Measurements from ENCODE around the gene HMGCLL1. TPM values are rescaled to one million over a fixed set of nuclear protein-coding genes. Genes with fewer than 3 reads are reported as not detected.

HMGCLL1 gene
- polyA plus RNA-seq (2011; rRNA removed) (0.15 and 0.33 TPM in 2 replicates), polyA minus RNA-seq (2011; rRNA and poly(A)+ RNA removed) (not detected in 2 replicates)

DNA sequence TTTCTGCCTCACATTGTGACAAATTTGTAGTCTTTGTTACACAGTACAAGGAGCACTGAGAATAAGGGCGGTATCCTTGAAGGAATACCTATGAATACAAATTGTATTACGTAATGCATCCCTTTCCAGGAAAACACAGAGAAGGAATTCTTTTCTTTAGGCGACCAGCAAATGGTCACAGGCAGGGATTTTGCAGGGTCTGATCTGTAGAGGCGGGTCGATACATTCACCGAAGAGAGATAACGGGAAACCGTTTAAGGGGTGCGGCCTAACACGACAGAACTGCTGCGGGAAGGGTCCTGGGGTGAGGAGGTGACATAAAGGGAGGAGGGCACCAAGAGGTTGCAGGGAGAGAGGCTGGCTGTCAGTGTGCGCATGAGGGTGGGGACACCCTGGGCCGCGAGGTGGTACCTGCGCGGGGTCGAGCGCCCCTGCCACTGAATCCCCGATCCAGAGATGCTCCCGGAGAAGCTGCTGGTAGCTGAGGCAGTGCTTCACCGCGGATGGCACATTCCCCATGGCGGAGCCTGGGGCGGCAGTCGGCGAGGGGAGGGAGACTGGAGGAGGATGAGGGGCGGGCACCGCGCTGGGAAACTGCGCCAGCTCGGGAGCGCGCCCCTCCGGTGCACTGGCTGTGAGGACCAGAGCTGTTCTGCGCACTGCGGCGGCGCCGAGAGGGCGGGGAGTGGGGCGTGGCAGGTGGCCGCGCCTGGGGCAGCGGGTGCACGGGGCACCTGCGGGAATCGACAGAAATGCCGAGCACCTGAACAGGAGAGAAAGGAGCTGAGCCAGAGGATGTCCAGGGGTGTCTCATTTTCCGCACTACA, at the start of gene HMGCLL1:
TSS of gene HMGCLL1 (minus strand) at position 656 of the 827 bp plus-strand sequence. CDS start at position 519, 137 bp downstream.
- Histone ChIP-seq H3K27me3 (ENCODE audit: control insufficient read depth, insufficient read depth, low read length) (no peaks in the 10 kb centered on the region), H3K4me3 (ENCODE audit: low read depth, low read length) (peak within 1 kb of the TSS; percentile 55), H3K27ac (ENCODE audit: low read depth, low read length) (no peak within 1 kb of the TSS), H3K9me3 (ENCODE audit: control insufficient read depth, insufficient read depth, low read length) (no peaks in the 10 kb centered on the region; the same call in 1 of the 2 replicates)
- TF ChIP-seq, protein P1, sequence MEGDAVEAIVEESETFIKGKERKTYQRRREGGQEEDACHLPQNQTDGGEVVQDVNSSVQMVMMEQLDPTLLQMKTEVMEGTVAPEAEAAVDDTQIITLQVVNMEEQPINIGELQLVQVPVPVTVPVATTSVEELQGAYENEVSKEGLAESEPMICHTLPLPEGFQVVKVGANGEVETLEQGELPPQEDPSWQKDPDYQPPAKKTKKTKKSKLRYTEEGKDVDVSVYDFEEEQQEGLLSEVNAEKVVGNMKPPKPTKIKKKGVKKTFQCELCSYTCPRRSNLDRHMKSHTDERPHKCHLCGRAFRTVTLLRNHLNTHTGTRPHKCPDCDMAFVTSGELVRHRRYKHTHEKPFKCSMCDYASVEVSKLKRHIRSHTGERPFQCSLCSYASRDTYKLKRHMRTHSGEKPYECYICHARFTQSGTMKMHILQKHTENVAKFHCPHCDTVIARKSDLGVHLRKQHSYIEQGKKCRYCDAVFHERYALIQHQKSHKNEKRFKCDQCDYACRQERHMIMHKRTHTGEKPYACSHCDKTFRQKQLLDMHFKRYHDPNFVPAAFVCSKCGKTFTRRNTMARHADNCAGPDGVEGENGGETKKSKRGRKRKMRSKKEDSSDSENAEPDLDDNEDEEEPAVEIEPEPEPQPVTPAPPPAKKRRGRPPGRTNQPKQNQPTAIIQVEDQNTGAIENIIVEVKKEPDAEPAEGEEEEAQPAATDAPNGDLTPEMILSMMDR (IDR thresholded peaks at IDR 0.05; ENCODE audit: low read depth, low read length): no peak
- DNase-seq (ENCODE audit: low read depth, low spot score): no peak
- POLR2A ChIA-PET: no interaction called here
- CTCF ChIA-PET: interaction anchor here (1.2 to 1.5 kb wide), 2 partner anchors 19 to 133 kb away, joined by 5 read pairs; no protein-coding TSS in a partner anchor

DNA sequence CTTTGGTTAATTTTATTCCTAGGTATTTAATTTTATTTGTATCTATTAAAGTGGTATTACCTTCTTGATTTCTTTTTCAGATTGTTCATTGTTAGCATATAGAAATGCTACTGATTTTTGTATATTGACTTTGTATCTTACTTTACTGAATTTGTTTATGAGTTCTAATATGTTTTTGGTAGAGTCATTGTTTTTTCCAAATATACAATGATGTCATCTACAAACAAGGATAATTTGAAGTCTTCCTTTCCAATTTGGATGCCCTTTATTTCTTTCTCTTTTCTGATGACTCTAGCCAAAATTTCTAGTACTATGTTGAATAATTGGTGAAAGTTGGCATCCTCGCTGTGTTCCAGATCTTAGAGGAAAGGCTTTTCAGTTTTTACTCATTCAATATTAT, 43.0 kb upstream of the HMGCLL1 start:
- Histone ChIP-seq H3K4me3 (ENCODE audit: low read depth, low read length) (no peak overlapping the region), H3K9me3 (ENCODE audit: control insufficient read depth, insufficient read depth, low read length) (no peaks in the 10 kb centered on the region), H3K27me3 (ENCODE audit: control insufficient read depth, insufficient read depth, low read length) (no peaks in the 10 kb centered on the region), H3K27ac (ENCODE audit: low read depth, low read length) (no peak overlapping the region)
- TF ChIP-seq, protein P1 (IDR thresholded peaks at IDR 0.05; ENCODE audit: low read depth, low read length): no peak
- CTCF ChIA-PET: interaction anchor here (0.9 kb wide), 1 partner anchor 320 kb away, joined by 3 read pairs; no protein-coding TSS in a partner anchor
- no peak for DNase-seq (ENCODE audit: low read depth, low spot score)
- POLR2A ChIA-PET: no interaction called here

DNA sequence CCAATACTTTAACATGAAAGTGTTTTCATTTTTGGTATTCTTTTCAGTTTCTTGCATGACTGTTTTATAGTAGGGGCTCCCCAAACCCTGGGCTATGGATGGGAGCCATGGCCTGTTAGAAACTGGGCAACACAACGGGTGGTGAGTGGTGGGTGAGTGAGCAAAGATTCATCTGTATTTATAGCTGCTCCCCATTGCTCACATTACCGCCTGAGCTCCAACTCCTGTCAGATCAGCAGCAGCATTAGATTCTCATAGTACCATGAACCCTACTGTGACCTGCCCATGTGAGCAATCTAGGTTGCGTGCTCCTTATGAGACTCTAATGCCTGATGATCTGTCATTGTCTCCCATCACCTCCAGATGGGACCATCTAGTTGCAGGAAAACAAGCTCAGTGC, 42.3 kb upstream of the HMGCLL1 start:
- Histone ChIP-seq H3K27ac (ENCODE audit: low read depth, low read length) (no peak overlapping the region), H3K4me3 (ENCODE audit: low read depth, low read length) (no peak overlapping the region), H3K27me3 (ENCODE audit: control insufficient read depth, insufficient read depth, low read length) (no peaks in the 10 kb centered on the region), H3K9me3 (ENCODE audit: control insufficient read depth, insufficient read depth, low read length) (no peaks in the 10 kb centered on the region)
- DNase-seq (ENCODE audit: low read depth, low spot score): no peak
- TF ChIP-seq, protein P1 (IDR thresholded peaks at IDR 0.05; ENCODE audit: low read depth, low read length): no peak
- ChIA-PET CTCF (interaction anchor here (0.9 to 1.5 kb wide), 2 partner anchors 320 kb away, joined by 3 read pairs; no protein-coding TSS in a partner anchor), POLR2A (no interaction called here)

DNA sequence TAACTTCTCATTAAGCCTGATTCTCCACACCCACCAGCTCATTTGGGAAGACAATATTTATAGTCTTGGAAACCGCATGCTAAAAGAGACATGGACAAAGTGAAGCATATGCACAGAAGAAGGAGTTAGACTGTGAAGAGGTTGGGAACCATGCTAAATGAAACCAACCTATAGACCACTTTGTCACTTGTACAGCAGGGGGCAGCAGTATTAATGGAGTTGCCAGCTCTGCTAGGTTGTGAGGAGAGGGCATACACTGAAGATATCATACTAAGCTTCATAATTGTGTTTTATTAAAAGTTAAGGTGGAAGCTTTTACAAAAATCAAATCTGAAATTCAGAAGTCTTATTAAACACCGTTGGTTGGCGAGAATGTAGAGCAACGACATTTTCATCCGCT, 38.3 kb upstream of the HMGCLL1 start:
- Histone ChIP-seq H3K27ac (ENCODE audit: low read depth, low read length) (no peak overlapping the region), H3K27me3 (ENCODE audit: control insufficient read depth, insufficient read depth, low read length) (no peaks in the 10 kb centered on the region), H3K4me3 (ENCODE audit: low read depth, low read length) (no peak overlapping the region), H3K9me3 (ENCODE audit: control insufficient read depth, insufficient read depth, low read length) (no peaks in the 10 kb centered on the region)
- TF ChIP-seq, protein P1 (IDR thresholded peaks at IDR 0.05; ENCODE audit: low read depth, low read length): peak; percentile 68
- POLR2A ChIA-PET: no interaction called here
- no peak for DNase-seq (ENCODE audit: low read depth, low spot score)
- CTCF ChIA-PET: interaction anchor here (0.6 to 2.9 kb wide), 23 partner anchors 10 to 355 kb away, joined by 3 to 14 read pairs (median 4); no protein-coding TSS in a partner anchor

DNA sequence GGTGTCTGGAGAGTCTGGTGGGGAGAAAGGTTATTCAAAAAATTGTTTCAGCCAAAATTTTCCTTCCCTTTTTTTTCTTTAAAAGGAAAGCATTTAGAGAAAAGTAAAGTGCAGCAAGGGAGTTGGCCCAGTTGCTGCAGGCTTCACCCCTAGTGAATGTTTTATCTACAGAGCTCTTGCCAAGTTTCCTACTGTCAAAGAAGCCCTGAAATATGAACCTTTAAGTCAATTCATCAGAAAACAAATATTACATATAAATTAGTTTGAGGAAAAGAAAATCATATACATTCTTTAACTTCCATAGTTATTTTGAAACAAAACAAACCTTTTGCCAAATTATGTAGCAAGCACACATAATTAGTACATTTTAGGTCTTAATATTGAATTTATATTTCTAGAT, 25.0 kb upstream of the HMGCLL1 start:
- Histone ChIP-seq H3K9me3 (ENCODE audit: control insufficient read depth, insufficient read depth, low read length) (no peaks in the 10 kb centered on the region), H3K27ac (ENCODE audit: low read depth, low read length) (no peak overlapping the region), H3K4me3 (ENCODE audit: low read depth, low read length) (no peak overlapping the region), H3K27me3 (ENCODE audit: control insufficient read depth, insufficient read depth, low read length) (no peaks in the 10 kb centered on the region)
- TF ChIP-seq, protein P1 (IDR thresholded peaks at IDR 0.05; ENCODE audit: low read depth, low read length): no peak
- ChIA-PET CTCF (interaction anchor here (2.0 kb wide), 1 partner anchor 13 kb away, joined by 9 read pairs; no protein-coding TSS in a partner anchor), POLR2A (no interaction called here)
- DNase-seq (ENCODE audit: low read depth, low spot score): no peak
